IPS DF 6.9 (cell line): ENCODE results near the gene SFMBT2.
"Not testable (repeated sequence)": the region's sequence is repeated elsewhere in the genome, so short reads cannot be mapped to it uniquely, and the experiment has no call there.

Experiments used
- DNase-seq: peaks from one replicate; pipeline ENCODE4 v3.0.0-alpha.2; 2013; ENCODE audit warnings: low read depth, low spot score
- H3K27ac ChIP-seq: one replicate; pipeline ENCODE4 v1.5.1; 2013; ENCODE audit warnings: low read length, control low read depth
- H3K27me3 ChIP-seq: 2 replicates; pipeline ENCODE4 v1.6.1; 2013; ENCODE audit warnings: mild to moderate bottlenecking, low read length; ENCODE audit not compliant: control insufficient read depth, insufficient read depth
- H3K36me3 ChIP-seq: 2 replicates; pipeline ENCODE4 v1.6.1; 2013; ENCODE audit warnings: low read length; ENCODE audit not compliant: control insufficient read depth, insufficient read depth
- H3K4me1 ChIP-seq: 2 replicates; pipeline ENCODE4 v1.6.1; 2013; ENCODE audit warnings: low read length; ENCODE audit not compliant: control insufficient read depth, insufficient read depth
- H3K4me3 ChIP-seq: 2 replicates; pipeline ENCODE4 v1.5.1; 2013; ENCODE audit warnings: mild to moderate bottlenecking, low read length
- H3K9me3 ChIP-seq: 2 replicates; pipeline ENCODE4 v1.6.1; 2013; ENCODE audit warnings: low read length, inconsistent platforms; ENCODE audit not compliant: control insufficient read depth, insufficient read depth
- WGBS: extraction: QIAGEN DNeasy Blood & Tissue Kit; methylation state at CpG from one replicate; pipeline ENCODE4 v1.1.7; 2013; ENCODE audit warnings: mixed read lengths, missing lambda C conversion rate; ENCODE audit not compliant: insufficient read length, insufficient coverage; 5-methylcytosine and 5-hydroxymethylcytosine counted together

The SFMBT2 gene

DNA sequence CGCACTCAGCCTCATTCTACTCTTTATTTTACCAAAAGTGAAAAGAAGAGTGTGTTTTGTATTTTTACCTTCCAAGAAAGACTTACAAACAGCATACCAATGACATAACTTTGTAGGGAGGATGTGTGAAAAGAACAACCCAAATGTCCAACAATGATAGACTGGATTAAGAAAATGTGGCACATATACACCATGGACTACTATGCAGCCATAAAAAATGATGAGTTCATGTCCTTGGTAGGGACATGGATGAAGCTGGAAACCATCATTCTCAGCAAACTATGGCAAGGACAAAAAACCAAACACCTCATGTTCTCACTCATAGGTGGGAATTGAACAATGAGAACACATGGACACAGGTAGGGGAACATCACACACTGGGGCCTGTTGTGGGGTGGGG lies 228.5 kb downstream of the SFMBT2 start:
- not testable (repeated sequence) for H3K27ac ChIP-seq, DNase-seq, H3K36me3 ChIP-seq, H3K9me3 ChIP-seq, H3K27me3 ChIP-seq, H3K4me1 ChIP-seq, H3K4me3 ChIP-seq
- no CpG with 5 or more reads among the region's 1 CpG for WGBS

GRCh38 chr10:7181420-7181819 lies 229.4 kb downstream of the SFMBT2 start:
- DNase-seq, result no peak
- Histone ChIP-seq H3K4me1 (no peaks in the 10 kb centered on the region), H3K9me3 (no peaks in the 10 kb centered on the region), H3K36me3 (no peaks in the 10 kb centered on the region), H3K4me3 (no peak overlapping the region), H3K27me3 (no peaks in the 10 kb centered on the region), H3K27ac (no peak overlapping the region)
- WGBS, result no CpG with 5 or more reads among the region's 2 CpGs

- no peak for DNase-seq
- Histone ChIP-seq H3K27me3 (no peaks in the 10 kb centered on the region), H3K9me3 (no peaks in the 10 kb centered on the region), H3K4me1 (no peaks in the 10 kb centered on the region), H3K36me3 (no peaks in the 10 kb centered on the region), H3K27ac (no peak overlapping the region), H3K4me3 (no peak overlapping the region)
- no CpG with 5 or more reads among the region's 12 CpGs for WGBS
These were observed 231.3 kb downstream of the SFMBT2 start for GRCh38 chr10:7179536-7179935.

- DNase-seq, result no peak
- H3K4me1 ChIP-seq, result no peaks in the 10 kb centered on the region
- H3K9me3 ChIP-seq, result no peaks in the 10 kb centered on the region
- peaks cover 4% of the 10 kb centered on the region; the same call in 1 of the 2 replicates for H3K36me3 ChIP-seq
- no peaks in the 10 kb centered on the region for H3K27me3 ChIP-seq
- WGBS, result no CpG with 5 or more reads among the region's 11 CpGs
- H3K4me3 ChIP-seq, result no peak overlapping the region
- no peak overlapping the region for H3K27ac ChIP-seq
These were observed 236.9 kb downstream of the SFMBT2 start for GRCh38 chr10:7173948-7174347.

- no CpG with 5 or more reads among the region's 35 CpGs for WGBS
- DNase-seq, result no peak
- H3K27me3 ChIP-seq, result no peaks in the 10 kb centered on the region
- H3K36me3 ChIP-seq, result peaks cover 4% of the 10 kb centered on the region; the same call in 1 of the 2 replicates
- no peaks in the 10 kb centered on the region for H3K9me3 ChIP-seq
- H3K27ac ChIP-seq, result no peak overlapping the region
- no peak overlapping the region for H3K4me3 ChIP-seq
- no peaks in the 10 kb centered on the region for H3K4me1 ChIP-seq
These were observed 239.0 kb downstream of the SFMBT2 start for GRCh38 chr10:7171825-7172224.

GRCh38 chr10:7170626-7171322 lies 240.1 kb downstream of the SFMBT2 start:
- no peak overlapping the region for H3K27ac ChIP-seq
- no CpG with 5 or more reads among the region's 24 CpGs for WGBS
- H3K4me3 ChIP-seq, result no peak overlapping the region
- no peaks in the 10 kb centered on the region for H3K9me3 ChIP-seq
- H3K27me3 ChIP-seq, result no peaks in the 10 kb centered on the region
- H3K4me1 ChIP-seq, result no peaks in the 10 kb centered on the region
- peaks cover 4% of the 10 kb centered on the region; the same call in 1 of the 2 replicates for H3K36me3 ChIP-seq
- DNase-seq, result no peak

- H3K27ac ChIP-seq, result no peak overlapping the region
- no peaks in the 10 kb centered on the region for H3K9me3 ChIP-seq
- DNase-seq, result no peak
- no peaks in the 10 kb centered on the region for H3K4me1 ChIP-seq
- H3K36me3 ChIP-seq, result peaks cover 5% of the 10 kb centered on the region; the same call in 1 of the 2 replicates
- WGBS, result no CpG with 5 or more reads among the region's 13 CpGs
- no peak overlapping the region for H3K4me3 ChIP-seq
- no peaks in the 10 kb centered on the region for H3K27me3 ChIP-seq
These were observed 242.4 kb downstream of the SFMBT2 start for GRCh38 chr10:7168414-7168813.

GRCh38 chr10:7165500-7166177 lies 245.2 kb downstream of the SFMBT2 start:
- no CpG with 5 or more reads among the region's 4 CpGs for WGBS
- no peaks in the 10 kb centered on the region for H3K27me3 ChIP-seq
- no peaks in the 10 kb centered on the region for H3K9me3 ChIP-seq
- peaks cover 6% of the 10 kb centered on the region; the same call in 1 of the 2 replicates for H3K36me3 ChIP-seq
- H3K4me1 ChIP-seq, result no peaks in the 10 kb centered on the region
- no peak overlapping the region for H3K27ac ChIP-seq
- H3K4me3 ChIP-seq, result no peak overlapping the region
- no peak for DNase-seq

GRCh38 chr10:7164955-7165354 lies 245.9 kb downstream of the SFMBT2 start:
- Histone ChIP-seq H3K9me3 (no peaks in the 10 kb centered on the region), H3K4me1 (no peaks in the 10 kb centered on the region), H3K27me3 (no peaks in the 10 kb centered on the region), H3K4me3 (no peak overlapping the region), H3K36me3 (peaks cover 6% of the 10 kb centered on the region; the same call in 1 of the 2 replicates), H3K27ac (no peak overlapping the region)
- DNase-seq, result no peak
- WGBS, result no CpG with 5 or more reads among the region's 8 CpGs

GRCh38 chr10:7162331-7162730 lies 248.5 kb downstream of the SFMBT2 start:
- Histone ChIP-seq H3K36me3 (peaks cover 6% of the 10 kb centered on the region; the same call in 1 of the 2 replicates), H3K9me3 (no peaks in the 10 kb centered on the region), H3K27ac (no peak overlapping the region), H3K4me1 (no peaks in the 10 kb centered on the region), H3K4me3 (no peak overlapping the region), H3K27me3 (no peaks in the 10 kb centered on the region)
- WGBS, result no CpG with 5 or more reads among the region's 8 CpGs
- DNase-seq, result no peak
